Stomach (tissue), 4 donors: ENCODE measurements around the gene RPUSD3.
"Not testable (repeated sequence)": the region's sequence is repeated elsewhere in the genome, so short reads cannot be mapped to it uniquely, and the experiment has no call there.

Experiments
- CTCF ChIP-seq, 7 experiments: fragments of 450-650 bp in 4 of 7; fragments of 200-600 bp in 3 of 7; sonication (generic) in 3 of 7; IDR thresholded peaks; one replicate each; pipeline ENCODE4 v1.5.1; 2016 to 2019; ENCODE audit warnings: antibody characterized with exemption in 7 of 7, control low read depth in 2 of 7, mild to moderate bottlenecking in 1 of 7
- POLR2A ChIP-seq, 4 donors: fragments of 450-650 bp; IDR thresholded peaks; one replicate each; pipeline ENCODE4 v1.6.1; 2016; ENCODE audit warnings: antibody characterized with exemption in 4 of 4, control low read depth in 2 of 4, mild to moderate bottlenecking in 1 of 4, moderate library complexity in 1 of 4

GRCh38 chr3:9847870-9848269, 4.1 kb upstream of the RPUSD3 start:
- not testable (repeated sequence) for TF ChIP-seq POLR2A, CTCF (IDR thresholded peaks at IDR 0.05)
